ENCODE data around the gene RAD9A.
A peak's percentile ranks its signal among the peaks of the same experiment; 100 is the strongest.

RAD9A gene

GRCh38 chr11:67391304-67392182 lies at the start of gene RAD9A:
RAD9A (plus strand) TSS chr11:67391986; CDS start chr11:67392045, 59 bp downstream.
- DNase-seq = peak; percentile 88

GRCh38 chr11:67344264-67344663 lies 47.5 kb upstream of the RAD9A start:
- DNase-seq = no peak

DNA sequence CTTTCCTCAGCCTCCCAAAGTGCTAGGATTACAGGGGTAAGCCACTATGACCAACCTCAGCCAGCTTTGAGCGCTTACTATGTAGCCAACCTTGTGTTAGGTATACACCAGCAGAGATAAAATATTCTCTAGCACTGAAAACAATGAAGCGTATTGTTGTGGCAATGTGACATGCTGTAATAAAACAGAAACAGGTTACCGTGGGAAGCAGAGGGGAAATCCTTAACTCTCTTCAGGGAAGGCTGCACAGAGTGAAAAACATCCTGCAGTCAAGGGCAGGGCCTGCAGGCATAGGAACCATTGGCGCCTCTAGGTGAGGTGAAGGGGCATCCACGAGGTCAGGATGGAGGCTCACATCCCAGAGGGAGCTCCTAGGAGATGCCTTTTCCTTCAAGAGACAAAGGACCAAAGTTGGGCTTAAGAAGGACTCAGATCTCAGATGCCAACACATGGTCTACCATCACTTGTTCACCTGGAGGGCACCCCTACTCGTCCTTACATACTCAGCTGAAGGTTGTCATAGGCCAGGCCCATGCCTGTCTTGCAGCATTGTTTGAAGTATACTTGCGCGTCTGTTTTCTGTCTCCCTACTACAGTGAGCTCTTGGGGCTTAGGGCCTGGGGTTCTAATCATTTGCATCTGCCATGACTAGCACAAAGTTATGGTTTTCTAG lies 46.4 kb upstream of the RAD9A start:
- no peak for DNase-seq

DNA sequence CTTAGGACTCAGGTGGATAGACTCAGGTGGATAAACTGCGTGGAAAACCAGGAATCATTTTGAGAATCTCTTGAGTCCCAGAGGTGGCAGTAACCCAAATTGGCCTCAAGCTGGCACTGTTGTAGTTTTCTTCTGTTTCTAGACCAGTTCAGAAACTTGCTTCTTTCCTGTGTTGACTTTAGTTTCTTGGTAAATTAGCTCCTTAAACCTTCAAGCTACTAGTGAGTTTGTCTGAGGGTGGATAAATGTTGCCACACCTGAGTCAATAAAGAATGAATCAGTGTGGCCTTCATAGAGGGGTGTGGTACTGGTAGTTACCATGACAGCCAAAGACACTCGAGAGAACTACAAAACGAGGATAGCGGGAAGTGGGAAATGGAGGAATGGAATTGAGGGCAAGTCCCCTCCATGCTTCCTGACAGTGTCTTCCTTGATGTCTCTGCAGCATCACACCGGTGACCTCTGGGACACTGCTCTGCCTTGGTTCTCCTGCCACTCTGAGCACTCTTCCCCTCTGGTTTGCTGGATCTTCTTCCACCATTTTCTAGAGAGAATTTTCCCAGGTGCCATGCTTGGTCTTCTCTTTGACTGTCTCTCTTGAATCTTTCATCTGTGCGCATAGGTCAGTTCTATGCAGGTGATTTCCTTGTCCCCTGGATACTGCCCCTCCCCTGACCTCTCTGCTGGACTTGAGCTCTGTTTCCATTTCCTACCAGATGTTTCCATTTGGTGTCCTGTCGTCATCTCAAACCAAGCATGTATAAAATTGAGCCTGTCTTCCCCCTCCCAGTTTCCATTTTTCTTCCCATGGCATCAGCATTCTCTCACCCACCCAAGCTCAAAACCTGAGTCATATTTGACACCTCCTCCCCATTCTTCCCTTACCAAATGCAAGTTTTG lies 45.6 kb upstream of the RAD9A start:
- DNase-seq = no peak

GRCh38 chr11:67347964-67348749 lies 43.6 kb upstream of the RAD9A start:
- DNase-seq = no peak

DNA sequence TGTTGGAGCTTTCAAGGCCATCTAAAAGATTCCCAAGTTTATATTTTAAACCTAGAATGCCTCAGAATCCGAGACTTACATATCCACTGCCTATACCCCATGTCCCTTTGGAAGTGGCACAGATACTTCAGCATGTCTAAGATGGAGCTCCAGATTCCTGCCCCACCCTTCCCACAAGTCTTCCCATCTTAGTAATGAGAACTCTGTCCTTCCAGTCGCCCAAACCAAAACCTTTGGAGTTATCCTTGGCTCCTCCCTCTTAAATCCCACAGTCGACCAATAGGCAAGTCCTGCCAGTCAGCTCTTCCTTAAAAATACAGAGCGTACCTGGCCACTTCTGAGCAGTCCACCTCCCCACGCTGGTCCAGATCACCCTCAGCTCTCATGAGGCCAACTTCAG lies 42.8 kb upstream of the RAD9A start:
- DNase-seq = no peak

DNA sequence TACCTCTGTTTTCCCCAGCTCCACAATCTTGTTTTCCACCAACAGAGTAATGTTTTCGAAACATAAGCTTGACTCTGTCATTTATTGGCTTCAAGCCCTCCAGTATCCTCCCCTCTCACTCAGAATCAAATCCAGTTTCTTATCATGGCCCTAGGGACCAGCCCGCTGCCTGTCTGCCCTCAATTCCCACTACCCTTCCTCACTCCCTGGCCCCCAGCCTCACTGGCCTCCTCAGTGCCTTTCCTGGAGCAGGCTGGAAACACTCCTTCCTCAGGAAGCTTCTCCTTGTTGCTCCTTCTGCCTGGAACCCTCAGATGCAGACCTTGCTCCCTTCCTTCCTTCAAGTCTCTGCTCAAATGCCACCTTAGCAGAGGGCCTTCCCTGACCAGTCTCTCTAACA lies 42.3 kb upstream of the RAD9A start:
- DNase-seq = no peak

- DNase-seq = no peak
Observed at GRCh38 chr11:67349928-67350465, 41.8 kb upstream of the RAD9A start.

DNA sequence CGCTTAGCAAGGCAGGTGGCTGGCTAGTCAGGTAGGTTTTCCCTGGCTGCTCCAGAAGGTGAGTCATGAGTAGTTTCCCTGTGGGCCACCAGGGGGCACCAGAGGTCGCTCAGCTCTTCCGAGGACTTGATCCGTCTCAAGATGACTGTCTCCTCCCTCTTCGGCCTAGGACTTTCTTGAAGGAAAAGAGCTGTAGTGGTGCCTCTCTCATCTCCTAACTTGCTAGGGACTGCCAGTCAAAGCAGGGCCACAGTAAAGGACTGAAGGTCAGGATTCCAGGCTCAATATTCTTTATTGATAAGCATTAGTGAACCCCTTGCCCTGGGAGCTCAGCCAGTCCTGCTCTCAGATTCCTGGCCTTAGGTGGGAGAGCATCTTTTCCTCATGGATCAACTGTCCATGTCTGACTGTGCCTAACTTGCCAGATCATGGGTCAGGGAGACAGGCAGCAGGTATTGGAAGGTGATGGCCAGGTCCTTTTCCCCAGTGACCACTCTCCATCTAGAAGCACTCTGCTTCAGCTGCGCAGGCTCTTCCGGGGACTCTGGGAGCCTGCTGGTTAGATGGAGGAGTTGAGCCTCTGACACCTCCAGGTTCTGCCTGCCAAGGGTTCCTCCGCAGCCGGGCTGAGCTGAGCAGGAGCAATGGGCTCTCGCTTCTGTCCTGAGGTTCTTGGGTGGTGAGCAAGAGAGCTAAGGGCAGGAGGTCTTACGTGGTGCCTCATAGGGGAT lies 40.3 kb upstream of the RAD9A start:
- peak; percentile 56 to 61 for DNase-seq

GRCh38 chr11:67352546-67353316 lies 39.1 kb upstream of the RAD9A start:
- no peak for DNase-seq

- peak; percentile 94 for DNase-seq
Observed at GRCh38 chr11:67353317-67354074, 38.3 kb upstream of the RAD9A start, which contains the start of gene POLD4. POLD4 (minus strand) TSS chr11:67353546; CDS start chr11:67353399, 147 bp downstream.

DNA sequence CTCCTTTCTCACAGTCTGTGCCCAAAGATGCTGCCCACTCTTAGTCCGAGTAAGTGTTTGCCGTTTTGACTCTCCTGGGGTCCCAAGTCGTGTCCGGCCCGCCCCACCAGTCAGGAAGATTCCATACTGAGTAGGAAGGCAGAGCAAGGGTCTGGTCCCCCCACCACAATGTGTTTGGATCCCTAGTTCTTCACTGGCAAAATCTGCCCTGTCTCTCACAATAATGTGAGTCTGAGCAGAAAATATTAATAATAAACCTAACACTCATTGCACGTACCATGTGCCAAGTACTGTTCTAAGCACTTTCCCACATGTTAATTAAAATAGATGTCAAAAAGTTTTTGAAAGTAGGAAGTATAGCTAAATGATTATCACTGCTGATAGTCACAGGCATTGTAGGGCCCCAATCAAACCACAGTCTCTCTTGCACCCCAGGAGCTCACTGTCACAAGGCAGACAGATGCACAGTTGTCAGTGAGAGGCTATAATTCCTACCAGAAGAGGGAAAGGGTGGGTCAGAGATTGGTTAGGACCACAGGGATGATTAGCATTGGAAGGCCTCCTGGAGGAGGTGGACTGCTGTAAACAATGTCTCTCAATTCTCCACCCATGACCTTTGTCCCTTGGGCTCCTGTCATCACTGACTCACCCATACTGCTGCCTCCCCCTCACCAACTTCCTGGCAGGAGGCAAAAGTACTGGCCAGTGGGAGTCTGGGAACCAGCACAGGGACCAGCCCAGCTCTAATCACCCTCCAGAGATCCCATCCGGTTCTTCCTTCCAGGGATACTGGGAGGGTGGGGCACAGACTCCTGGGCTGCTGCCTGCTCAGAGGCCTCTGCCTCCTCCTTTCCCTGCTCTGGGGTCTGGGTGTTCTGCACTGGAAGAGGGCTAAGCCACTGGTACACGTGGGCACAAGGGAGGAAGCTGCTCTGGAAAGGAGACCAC lies 37.4 kb upstream of the RAD9A start:
- no peak for DNase-seq

DNA sequence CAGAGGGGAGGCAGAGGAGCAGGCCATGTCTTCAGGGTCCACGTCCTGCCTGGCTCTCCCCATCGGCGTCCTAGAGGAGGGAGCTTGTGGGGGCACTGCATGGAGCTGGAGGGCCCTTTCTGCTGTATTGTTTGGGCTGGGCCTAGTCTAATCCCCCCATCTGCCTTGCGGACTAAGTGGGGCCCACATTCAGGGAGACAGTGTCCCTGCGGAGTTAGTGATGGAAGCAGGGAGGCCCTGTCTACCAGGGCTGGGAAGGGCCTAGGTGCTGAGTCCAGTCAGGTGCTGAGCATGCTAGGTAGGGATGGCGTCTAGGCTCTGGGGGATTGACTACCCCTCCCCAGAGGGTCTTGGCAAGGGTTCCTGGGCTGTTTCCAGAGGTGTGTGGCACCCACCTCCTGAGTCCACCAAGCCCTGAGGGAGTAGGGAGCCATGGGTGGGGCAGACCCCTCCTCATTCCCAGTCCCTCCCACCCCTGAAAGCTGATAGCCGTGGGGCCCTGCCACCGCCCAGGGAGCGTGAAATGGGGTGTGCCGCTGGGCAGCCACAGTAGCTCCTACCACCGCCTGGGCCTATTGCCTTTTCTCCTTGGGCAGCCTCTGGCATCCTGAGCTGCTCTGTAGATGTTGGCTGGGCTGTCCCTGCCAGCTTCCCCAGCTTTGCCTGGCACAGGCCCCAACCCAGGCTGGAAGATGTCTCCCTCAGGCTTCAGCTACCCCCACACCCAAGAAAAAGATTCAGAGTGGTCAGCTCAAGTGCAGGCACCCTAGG lies 36.6 kb upstream of the RAD9A start:
- DNase-seq = no peak

DNA sequence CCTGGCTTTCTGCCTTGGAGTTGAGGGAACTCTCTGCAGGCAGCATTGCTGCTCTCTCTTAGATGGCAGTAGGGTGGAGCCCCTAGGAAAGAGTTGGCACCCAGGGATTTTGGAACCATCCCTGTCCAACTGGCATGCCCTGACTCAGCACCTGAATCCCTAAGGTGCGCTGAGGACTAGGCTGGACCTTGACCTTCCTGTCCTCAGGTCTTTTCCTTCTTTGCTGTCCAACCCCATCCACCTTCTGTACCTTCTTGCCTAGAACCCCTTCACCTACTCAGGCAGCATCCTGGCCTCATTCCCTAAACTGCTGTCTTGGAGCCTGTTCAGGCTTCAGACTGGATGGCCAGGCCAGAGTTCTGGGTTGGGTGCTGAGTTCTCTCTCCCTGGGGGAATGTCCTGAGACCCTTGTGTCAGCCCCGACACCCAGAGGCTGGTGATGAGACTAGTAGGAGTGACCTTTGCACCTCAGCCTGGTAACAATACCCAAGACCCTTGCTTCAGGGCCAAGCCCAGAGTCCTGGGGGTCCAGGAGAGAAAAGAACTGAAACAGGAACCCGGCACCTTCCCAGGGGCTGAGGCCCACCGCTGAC lies 35.9 kb upstream of the RAD9A start:
- DNase-seq = no peak

DNA sequence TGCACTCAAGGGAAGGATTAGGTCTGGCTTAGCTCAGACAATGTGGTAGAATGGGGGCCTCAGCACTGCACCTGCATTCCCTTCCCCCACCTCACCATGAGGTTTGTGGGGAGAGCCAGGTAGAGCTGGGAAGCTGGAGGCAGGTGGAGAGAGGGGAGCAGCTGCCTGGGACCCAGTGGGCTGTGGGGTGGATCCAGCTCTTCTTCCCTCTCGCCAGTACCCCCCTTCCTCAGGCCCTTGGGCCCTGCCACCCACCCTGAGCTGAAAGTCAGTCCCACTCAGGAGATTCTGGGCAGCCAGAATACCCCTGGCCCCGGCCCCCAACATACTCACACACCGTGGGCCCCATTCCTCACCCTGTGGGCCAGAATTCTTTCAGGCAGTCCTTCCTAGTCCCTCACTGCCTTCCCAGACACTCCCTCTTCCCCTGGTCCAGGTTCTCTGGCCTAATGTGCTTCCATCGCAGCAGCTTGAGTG lies 35.4 kb upstream of the RAD9A start:
- DNase-seq = no peak

DNA sequence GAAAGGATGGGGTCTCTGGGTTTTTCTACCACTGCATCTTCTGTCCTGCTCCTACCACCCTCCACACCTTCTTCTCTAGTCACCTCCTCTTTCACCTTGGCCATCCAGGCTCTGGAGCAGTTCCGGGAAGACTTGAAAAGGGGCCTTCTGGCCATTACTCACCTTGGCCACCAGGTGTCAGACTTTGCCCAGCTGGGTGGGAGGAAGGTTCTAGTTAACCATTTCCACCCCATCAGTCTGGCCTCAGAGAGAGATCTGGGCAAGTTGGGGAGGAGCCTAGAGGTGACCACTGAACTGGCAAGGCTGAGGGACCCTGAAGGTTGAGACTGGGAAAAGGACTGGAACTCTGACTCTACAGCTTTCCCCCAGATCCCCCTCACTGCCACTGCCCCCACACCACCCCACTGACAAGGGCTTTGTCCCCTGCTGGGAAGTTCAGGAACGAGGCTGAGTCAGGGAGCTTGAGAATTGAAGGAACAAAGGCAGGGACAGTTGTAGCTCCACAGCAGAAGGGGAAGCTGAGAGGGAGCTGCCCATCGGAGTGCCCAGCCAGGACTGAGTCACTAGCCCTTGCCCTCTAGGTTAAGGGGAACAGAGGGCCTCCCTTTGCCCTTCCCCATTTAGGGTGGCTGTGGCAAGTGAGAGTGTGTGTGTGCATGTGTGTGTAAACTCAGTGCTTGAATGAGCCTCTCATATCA lies 34.8 kb upstream of the RAD9A start:
- DNase-seq = peak; percentile 54 to 56

All from activated CD4-positive, alpha-beta T cell treated with anti-CD3 and anti-CD28 coated beads, Interleukin-2, amount 50 U/mL, for 4 hours (primary cell).